GM18498 (cell line): ENCODE results near the gene SEPTIN1.

Experiments used
- ATAC-seq: cut with Tn5 transposase; IDR thresholded peaks from one replicate; pipeline ENCODE4 v1.9.1; 2021; ENCODE audit warnings: mild to moderate bottlenecking, moderate library complexity; ENCODE audit not compliant: unreplicated experiment

SEPTIN1 gene

GRCh38 chr16:30382111-30382881, at the start of gene SEPTIN1:
Gene SEPTIN1, minus strand, starts transcription at chr16:30382561. Its CDS starts 19 bp downstream, at chr16:30382542.
- ATAC-seq, result peak; percentile 33

- ATAC-seq, result peak; percentile 16
Measured at GRCh38 chr16:30430428-30430970, 48.1 kb upstream of the SEPTIN1 start.

- ATAC-seq, result peak; percentile 97
Measured at GRCh38 chr16:30429678-30430427, 47.5 kb upstream of the SEPTIN1 start, which contains the start of gene DCTPP1. Gene DCTPP1, minus strand, starts transcription at chr16:30430030. Its CDS starts 50 bp downstream, at chr16:30429980.

GRCh38 chr16:30429418-30429677, 47.0 kb upstream of the SEPTIN1 start:
- ATAC-seq, result no peak

- no peak for ATAC-seq
Measured at GRCh38 chr16:30428055-30428454, 45.7 kb upstream of the SEPTIN1 start.

- no peak for ATAC-seq
Measured at GRCh38 chr16:30421010-30421409, 38.6 kb upstream of the SEPTIN1 start.

GRCh38 chr16:30418350-30419181, 36.2 kb upstream of the SEPTIN1 start:
- no peak for ATAC-seq

- peak; percentile 82 for ATAC-seq
Measured at GRCh38 chr16:30417529-30418349, 35.4 kb upstream of the SEPTIN1 start.

GRCh38 chr16:30416624-30417528, 34.5 kb upstream of the SEPTIN1 start:
- no peak for ATAC-seq

GRCh38 chr16:30416047-30416603, 33.8 kb upstream of the SEPTIN1 start:
- ATAC-seq, result no peak

- no peak for ATAC-seq
Measured at GRCh38 chr16:30414159-30414558, 31.8 kb upstream of the SEPTIN1 start.

- ATAC-seq, result no peak
Measured at GRCh38 chr16:30413112-30413806, 30.9 kb upstream of the SEPTIN1 start.

GRCh38 chr16:30409125-30410060, 27.0 kb upstream of the SEPTIN1 start:
- ATAC-seq, result peak; percentile 51

GRCh38 chr16:30407804-30408534, 25.6 kb upstream of the SEPTIN1 start:
- peak; percentile 14 for ATAC-seq

- peak; percentile 85 for ATAC-seq
Measured at GRCh38 chr16:30407102-30407803, 24.9 kb upstream of the SEPTIN1 start, which contains the start of gene ZNF771. Gene ZNF771, plus strand, starts transcription at chr16:30407606. Its CDS starts 448 bp downstream, at chr16:30408054.

GRCh38 chr16:30406795-30407101, 24.4 kb upstream of the SEPTIN1 start:
- peak; percentile 5 for ATAC-seq
